ENCODE measurements around the gene EOMES. TPM values are rescaled to one million over a fixed set of nuclear protein-coding genes. Genes with fewer than 3 reads are reported as not detected.

EOMES gene
- total and polyA plus RNA-seq, 9 donors, result 0.05 to 2.2 (median 0.20) TPM; not detected in 2

GRCh38 chr3:27717200-27717852, 4.8 kb downstream of the EOMES start:
- intact Hi-C loops (cut with DNase I), result loop anchor here in 1 of 4 donors (10.0 kb wide), 1 partner anchor 607 kb away; no protein-coding TSS in a partner anchor
- H3K4me3 ChIP-seq, result no peak overlapping the region
- TF ChIP-seq POLR2A (IDR thresholded peaks at IDR 0.05), result no peak
- TF ChIP-seq, protein P1, sequence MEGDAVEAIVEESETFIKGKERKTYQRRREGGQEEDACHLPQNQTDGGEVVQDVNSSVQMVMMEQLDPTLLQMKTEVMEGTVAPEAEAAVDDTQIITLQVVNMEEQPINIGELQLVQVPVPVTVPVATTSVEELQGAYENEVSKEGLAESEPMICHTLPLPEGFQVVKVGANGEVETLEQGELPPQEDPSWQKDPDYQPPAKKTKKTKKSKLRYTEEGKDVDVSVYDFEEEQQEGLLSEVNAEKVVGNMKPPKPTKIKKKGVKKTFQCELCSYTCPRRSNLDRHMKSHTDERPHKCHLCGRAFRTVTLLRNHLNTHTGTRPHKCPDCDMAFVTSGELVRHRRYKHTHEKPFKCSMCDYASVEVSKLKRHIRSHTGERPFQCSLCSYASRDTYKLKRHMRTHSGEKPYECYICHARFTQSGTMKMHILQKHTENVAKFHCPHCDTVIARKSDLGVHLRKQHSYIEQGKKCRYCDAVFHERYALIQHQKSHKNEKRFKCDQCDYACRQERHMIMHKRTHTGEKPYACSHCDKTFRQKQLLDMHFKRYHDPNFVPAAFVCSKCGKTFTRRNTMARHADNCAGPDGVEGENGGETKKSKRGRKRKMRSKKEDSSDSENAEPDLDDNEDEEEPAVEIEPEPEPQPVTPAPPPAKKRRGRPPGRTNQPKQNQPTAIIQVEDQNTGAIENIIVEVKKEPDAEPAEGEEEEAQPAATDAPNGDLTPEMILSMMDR (IDR thresholded peaks at IDR 0.05), result no peak
- no peak for TF ChIP-seq EP300 (IDR thresholded peaks at IDR 0.05)
- no peak overlapping the region for H3K27ac ChIP-seq
- H3K36me3 ChIP-seq, result no peaks in the 10 kb centered on the region
- peaks cover 9% of the 10 kb centered on the region for H3K4me1 ChIP-seq (ENCODE audit: insufficient read depth)
- no peaks in the 10 kb centered on the region for H3K27me3 ChIP-seq
- H3K9me3 ChIP-seq, result no peaks in the 10 kb centered on the region
- 81 to 84% (median 81%) methylated on average over 16 of the region's 16 CpGs for WGBS, 3 donors
- DNase-seq, result no peak

DNA sequence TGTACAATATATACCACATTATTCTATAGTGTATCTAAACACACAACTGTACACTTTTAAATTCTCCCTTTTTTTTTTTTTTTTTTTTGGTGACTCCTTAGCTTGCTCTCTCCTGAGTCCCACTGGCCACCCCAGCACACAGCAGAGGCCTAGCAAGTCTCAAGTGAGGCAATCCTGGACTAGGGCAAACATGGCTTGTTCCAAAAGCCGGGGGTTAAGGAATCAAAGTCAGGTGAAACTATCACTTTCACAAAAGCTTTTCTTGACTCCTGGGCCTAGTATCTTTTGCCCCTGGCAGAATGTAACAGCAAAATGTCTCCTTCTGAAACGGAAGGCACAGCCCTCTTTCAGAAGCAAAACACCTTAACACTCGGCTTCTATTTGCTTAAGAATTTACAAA, 5.8 kb downstream of the EOMES start:
- no peaks in the 10 kb centered on the region for H3K36me3 ChIP-seq
- intact Hi-C loops (cut with DNase I), result loop anchor here in 1 of 4 donors (10.0 kb wide), 1 partner anchor 608 kb away; no protein-coding TSS in a partner anchor
- TF ChIP-seq POLR2A (IDR thresholded peaks at IDR 0.05) (no peak), EP300 (IDR thresholded peaks at IDR 0.05) (no peak)
- TF ChIP-seq, protein P1 (IDR thresholded peaks at IDR 0.05), result no peak
- H3K4me3 ChIP-seq, result no peak overlapping the region
- no peaks in the 10 kb centered on the region for H3K9me3 ChIP-seq
- H3K27ac ChIP-seq, result no peak overlapping the region
- no peak for DNase-seq
- H3K27me3 ChIP-seq, result no peaks in the 10 kb centered on the region
- WGBS, 3 donors, result 91 to 97% (median 93%) methylated on average over 3 of the region's 3 CpGs
- H3K4me1 ChIP-seq (ENCODE audit: insufficient read depth), result peaks cover 7% of the 10 kb centered on the region

- intact Hi-C loops (cut with DNase I), result loop anchor here in 1 of 4 donors (10.0 kb wide), 1 partner anchor 609 kb away; no protein-coding TSS in a partner anchor
- Histone ChIP-seq H3K4me1 (ENCODE audit: insufficient read depth) (peaks cover 6% of the 10 kb centered on the region), H3K4me3 (no peak overlapping the region), H3K36me3 (no peaks in the 10 kb centered on the region), H3K27me3 (no peaks in the 10 kb centered on the region), H3K9me3 (no peaks in the 10 kb centered on the region), H3K27ac (no peak overlapping the region)
- TF ChIP-seq, protein P1 (IDR thresholded peaks at IDR 0.05), result no peak
- TF ChIP-seq POLR2A (IDR thresholded peaks at IDR 0.05) (no peak), EP300 (IDR thresholded peaks at IDR 0.05) (no peak)
- WGBS, 3 donors, result 51 to 64% (median 55%) methylated on average over 4 of the region's 4 CpGs
- no peak for DNase-seq
Measured at GRCh38 chr3:27715863-27716262, 6.3 kb downstream of the EOMES start.

DNA sequence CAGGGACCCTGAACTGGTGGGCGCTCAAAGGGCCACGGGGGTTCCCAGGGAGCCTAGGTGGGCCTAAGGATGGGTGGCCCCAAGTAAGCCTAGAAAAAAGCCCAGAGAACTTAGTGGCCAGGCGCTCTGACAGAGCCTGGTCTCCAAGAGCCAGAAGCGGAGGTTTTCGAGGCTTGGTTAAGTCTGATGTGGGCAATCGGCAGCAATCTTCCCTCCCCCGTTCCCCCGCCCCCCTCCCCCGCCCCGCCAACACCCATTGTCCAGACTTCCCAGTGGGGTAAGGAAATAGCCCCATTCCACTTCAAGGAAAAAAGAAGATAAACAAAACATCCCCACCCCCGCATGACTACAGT, 6.7 kb downstream of the EOMES start:
- 9 to 13% (median 10%) methylated on average over 11 of the region's 11 CpGs for WGBS, 3 donors
- H3K36me3 ChIP-seq, result no peaks in the 10 kb centered on the region
- TF ChIP-seq EP300 (IDR thresholded peaks at IDR 0.05) (no peak), POLR2A (IDR thresholded peaks at IDR 0.05) (no peak)
- TF ChIP-seq, protein P1 (IDR thresholded peaks at IDR 0.05), result no peak
- no peaks in the 10 kb centered on the region for H3K9me3 ChIP-seq
- no peak overlapping the region for H3K4me3 ChIP-seq
- H3K27me3 ChIP-seq, result no peaks in the 10 kb centered on the region
- H3K27ac ChIP-seq, result no peak overlapping the region
- intact Hi-C loops (cut with DNase I), result loop anchor here in 1 of 4 donors (10.0 kb wide), 1 partner anchor 609 kb away; no protein-coding TSS in a partner anchor
- peaks cover 4% of the 10 kb centered on the region for H3K4me1 ChIP-seq (ENCODE audit: insufficient read depth)
- no peak for DNase-seq

Measured in ovary (tissue), 9 donors.